Spleen (tissue), 11 donors: ENCODE results near the gene LSS. TPM values are rescaled to one million over a fixed set of nuclear protein-coding genes. Genes with fewer than 3 reads are reported as not detected.

ENCODE experiments used
- DNase-seq: peaks from one replicate; pipeline ENCODE4 v3.0.0-alpha.2; 2020
- H3K27ac ChIP-seq, 8 donors: fragments of 200-600 bp; sonication (generic) in 7 of 8; 1 replicate in 4 of 8; 2 replicates in 4 of 8; pipeline versions ENCODE4 v1.5.0 to v1.8.0; 2016 to 2021; ENCODE audit warnings: inconsistent platforms in 4 of 8, mild to moderate bottlenecking in 4 of 8, moderate library complexity in 1 of 8
- H3K27me3 ChIP-seq, 7 donors: fragments of 200-600 bp; sonication (generic) in 6 of 7; replicated peaks in 1 of 7; 1 replicate in 4 of 7; 2 replicates in 3 of 7; pipeline versions ENCODE4 v1.5.0 to v1.8.0; 2016 to 2021; ENCODE audit warnings: inconsistent platforms in 3 of 7, mild to moderate bottlenecking in 1 of 7
- H3K36me3 ChIP-seq, 6 donors: fragments of 200-600 bp; sonication (generic) in 5 of 6; 1 replicate in 4 of 6; 2 replicates in 2 of 6; pipeline versions ENCODE4 v1.5.0 to v1.8.0; 2016 to 2021; ENCODE audit warnings: inconsistent platforms in 2 of 6
- H3K4me1 ChIP-seq, 6 donors: fragments of 200-600 bp; sonication (generic) in 5 of 6; 1 replicate in 3 of 6; 2 replicates in 3 of 6; pipeline versions ENCODE4 v1.5.0 to v1.8.0; 2016 to 2021; ENCODE audit warnings: inconsistent platforms in 3 of 6
- H3K4me3 ChIP-seq, 8 donors: fragments of 200-600 bp; sonication (generic) in 7 of 8; 1 replicate in 4 of 8; 2 replicates in 4 of 8; pipeline versions ENCODE4 v1.5.0 to v1.8.0; 2016 to 2021; ENCODE audit warnings: inconsistent platforms in 4 of 8, mild to moderate bottlenecking in 4 of 8, moderate library complexity in 2 of 8
- H3K9me3 ChIP-seq, 8 donors: fragments of 200-600 bp; sonication (generic) in 7 of 8; 1 replicate in 4 of 8; 2 replicates in 4 of 8; pipeline versions ENCODE4 v1.5.0 to v1.8.0; 2016 to 2021; ENCODE audit warnings: inconsistent platforms in 4 of 8
- CTCF ChIP-seq, 11 experiments: fragments of 200-600 bp in 7 of 11; fragments of 450-650 bp in 4 of 11; sonication (generic) in 4 of 11; IDR thresholded peaks in 8 of 11; conservative IDR thresholded peaks in 3 of 11; 1 replicate in 7 of 11; 2 replicates in 4 of 11; pipeline versions ENCODE4 v1.4.0 to v1.8.0; 2016 to 2021; ENCODE audit warnings: antibody characterized with exemption in 11 of 11, inconsistent platforms in 4 of 11, mild to moderate bottlenecking in 1 of 11
- POLR2A ChIP-seq, 3 donors: fragments of 450-650 bp; IDR thresholded peaks; one replicate each; pipeline ENCODE4 v1.5.1; 2017; ENCODE audit warnings: antibody characterized with exemption in 3 of 3, mild to moderate bottlenecking in 1 of 3
- POLR2AphosphoS5 ChIP-seq, 3 donors: sonication (generic); formaldehyde crosslinking; IDR thresholded peaks; one replicate each; pipeline ENCODE4 v1.5.1; 2017; ENCODE audit warnings: antibody characterized with exemption in 3 of 3
- WGBS, 5 donors: extraction: QIAGEN DNeasy Blood & Tissue Kit in 3 of 5; methylation state at CpG; one replicate each; pipeline versions ENCODE4 v1.1.5 to v1.1.7; 2013 to 2018; 5-methylcytosine and 5-hydroxymethylcytosine counted together
- intact Hi-C: fragments of 100-400 bp; cut with DNase I; formaldehyde crosslinking; loops from one replicate; pipeline ENCODE4 v1.15.0; 2023; ENCODE audit warnings: low total_unique reads
- polyA plus RNA-seq, 3 donors: library from polyadenylated mRNA; stranded (reverse); fragments of 200-250 nt; gene quantifications; one replicate each; pipeline ENCODE4 v1.2.1, GENCODE V29; 2013
- total RNA-seq, 7 donors: library from RNA; depleted of rRNA in 3 of 7; stranded (reverse); fragments of >200 nt in 3 of 7; fragmentation: NEBNext Ultra II Directional in 4 of 7; extraction: Animal tissue kit (Norgen Biotek cat#: 25700) in 4 of 7; gene quantifications; one replicate each; pipeline versions ENCODE4 v1.1.0 to v1.2.1, GENCODE V29; 2016 to 2021
- donor health status: healthy with polysubstance abuse.
- donor health status: DM: no; HTN: no; CAD: no; lungs with moderate emphysema.
- donor health status: DM: no; HTN: no; CAD: no.
- donor health status: Bipolar disorder and iron deficiency.
- donor health status: healthy.
- donor health status: DM: no; HTN: no; CAD: no.
- donor health status: DM: yes; HTN: yes; CAD: no.

The LSS gene
- total and polyA plus RNA-seq, 10 donors = 6.3 to 31.2 (median 24.5) TPM

- 86 to 100% (median 90%) methylated on average over 2 to 19 of the region's 19 CpGs for WGBS, 5 donors
- Histone ChIP-seq H3K27ac (no peak overlapping the region), H3K4me3 (no peak overlapping the region), H3K27me3 (peaks cover 0 to 7% (median 0%) of the 10 kb centered on the region in 7 donors), H3K9me3 (peaks cover 0 to 15% (median 5%) of the 10 kb centered on the region in 8 donors), H3K4me1 (peaks cover 0 to 25% (median 2%) of the 10 kb centered on the region in 6 donors), H3K36me3 (no peaks in the 10 kb centered on the region)
- intact Hi-C loops = no loop called here
- DNase-seq = peak; percentile 74
- TF ChIP-seq POLR2A (IDR thresholded peaks at IDR 0.05) (no peak), POLR2AphosphoS5 (IDR thresholded peaks at IDR 0.05) (no peak), CTCF (IDR thresholded peaks at IDR 0.05 in 8 of 11, conservative IDR thresholded peaks at IDR 0.05 in 3 of 11) (no peak)
Observed at GRCh38 chr21:46181436-46181835, 47.1 kb downstream of the LSS start.

- intact Hi-C loops = no loop called here
- H3K27me3 ChIP-seq = peaks cover 0 to 7% (median 0%) of the 10 kb centered on the region in 7 donors
- H3K27ac ChIP-seq = no peak overlapping the region
- no peaks in the 10 kb centered on the region for H3K36me3 ChIP-seq
- H3K4me1 ChIP-seq = peaks cover 0 to 25% (median 2%) of the 10 kb centered on the region in 6 donors
- DNase-seq = peak; percentile 71
- peaks cover 0 to 21% (median 7%) of the 10 kb centered on the region in 8 donors for H3K9me3 ChIP-seq
- WGBS, 5 donors = 89 to 94% (median 92%) methylated on average over 9 to 26 of the region's 26 CpGs
- no peak for TF ChIP-seq POLR2AphosphoS5 (IDR thresholded peaks at IDR 0.05)
- no peak for TF ChIP-seq CTCF (IDR thresholded peaks at IDR 0.05 in 8 of 11, conservative IDR thresholded peaks at IDR 0.05 in 3 of 11)
- no peak for TF ChIP-seq POLR2A (IDR thresholded peaks at IDR 0.05)
- H3K4me3 ChIP-seq = no peak overlapping the region
Observed at GRCh38 chr21:46180778-46181391, 47.7 kb downstream of the LSS start.

- no peak overlapping the region for H3K27ac ChIP-seq
- peaks cover 0 to 18% (median 2%) of the 10 kb centered on the region in 6 donors for H3K4me1 ChIP-seq
- no peak for DNase-seq
- H3K4me3 ChIP-seq = no peak overlapping the region
- WGBS, 5 donors = 78 to 86% (median 82%) methylated on average over 24 of the region's 24 CpGs
- H3K36me3 ChIP-seq = no peaks in the 10 kb centered on the region
- H3K9me3 ChIP-seq = peaks cover 0 to 28% (median 9%) of the 10 kb centered on the region in 8 donors
- intact Hi-C loops = no loop called here
- TF ChIP-seq POLR2AphosphoS5 (IDR thresholded peaks at IDR 0.05) = no peak
- no peak for TF ChIP-seq CTCF (IDR thresholded peaks at IDR 0.05 in 8 of 11, conservative IDR thresholded peaks at IDR 0.05 in 3 of 11)
- peaks cover 0 to 7% (median 0%) of the 10 kb centered on the region in 7 donors for H3K27me3 ChIP-seq
Observed at GRCh38 chr21:46180079-46180722, 48.4 kb downstream of the LSS start.

GRCh38 chr21:46179708-46180078 is 48.9 kb downstream of the LSS start:
- TF ChIP-seq CTCF (IDR thresholded peaks at IDR 0.05 in 8 of 11, conservative IDR thresholded peaks at IDR 0.05 in 3 of 11) (no peak), POLR2A (IDR thresholded peaks at IDR 0.05) (no peak), POLR2AphosphoS5 (IDR thresholded peaks at IDR 0.05) (no peak)
- Histone ChIP-seq H3K36me3 (no peaks in the 10 kb centered on the region), H3K4me1 (peaks cover 0 to 15% (median 2%) of the 10 kb centered on the region in 6 donors), H3K27me3 (peaks cover 0 to 7% (median 0%) of the 10 kb centered on the region in 7 donors), H3K4me3 (no peak overlapping the region), H3K9me3 (peaks cover 0 to 33% (median 12%) of the 10 kb centered on the region in 8 donors), H3K27ac (no peak overlapping the region)
- DNase-seq = no peak
- WGBS, 5 donors = 90 to 94% (median 91%) methylated on average over 14 to 17 of the region's 17 CpGs
- intact Hi-C loops = no loop called here
